Mucosa of rectum (tissue), 2 donors: ENCODE results near the gene TUBGCP2.
"Not testable (repeated sequence)": the region's sequence is repeated elsewhere in the genome, so short reads cannot be mapped to it uniquely, and the experiment has no call there.

ENCODE experiments used
- H3K27ac ChIP-seq, 2 donors: one replicate each; pipeline ENCODE4 v1.7.0; 2013; ENCODE audit warnings: inconsistent platforms in 2 of 2, low read depth in 2 of 2, low read length in 2 of 2
- H3K27me3 ChIP-seq, 2 donors: one replicate each; pipeline ENCODE4 v1.7.0; 2013; ENCODE audit warnings: low read length in 2 of 2; ENCODE audit not compliant: control insufficient read depth in 2 of 2, insufficient read depth in 2 of 2
- H3K36me3 ChIP-seq, 2 donors: one replicate each; pipeline ENCODE4 v1.7.0; 2013; ENCODE audit warnings: low read length in 2 of 2; ENCODE audit not compliant: control insufficient read depth in 2 of 2, insufficient read depth in 2 of 2
- H3K4me1 ChIP-seq, 2 donors: one replicate each; pipeline ENCODE4 v1.7.0; 2013; ENCODE audit warnings: low read length in 2 of 2, mild to moderate bottlenecking in 1 of 2; ENCODE audit not compliant: control insufficient read depth in 2 of 2, insufficient read depth in 2 of 2
- H3K4me3 ChIP-seq, 2 donors: one replicate each; pipeline ENCODE4 v1.7.0; 2013; ENCODE audit warnings: low read length in 2 of 2
- H3K9ac ChIP-seq, 2 donors: one replicate each; pipeline ENCODE4 v1.7.0; 2013; ENCODE audit warnings: low read length in 2 of 2, low read depth in 1 of 2, mild to moderate bottlenecking in 1 of 2
- H3K9me3 ChIP-seq, 2 donors: one replicate each; pipeline ENCODE4 v1.7.0; 2013; ENCODE audit warnings: low read length in 2 of 2; ENCODE audit not compliant: control insufficient read depth in 2 of 2
- donor health status: healthy.
- donor health status: Normal muscosa, but diverticular disease.

TUBGCP2 gene

DNA sequence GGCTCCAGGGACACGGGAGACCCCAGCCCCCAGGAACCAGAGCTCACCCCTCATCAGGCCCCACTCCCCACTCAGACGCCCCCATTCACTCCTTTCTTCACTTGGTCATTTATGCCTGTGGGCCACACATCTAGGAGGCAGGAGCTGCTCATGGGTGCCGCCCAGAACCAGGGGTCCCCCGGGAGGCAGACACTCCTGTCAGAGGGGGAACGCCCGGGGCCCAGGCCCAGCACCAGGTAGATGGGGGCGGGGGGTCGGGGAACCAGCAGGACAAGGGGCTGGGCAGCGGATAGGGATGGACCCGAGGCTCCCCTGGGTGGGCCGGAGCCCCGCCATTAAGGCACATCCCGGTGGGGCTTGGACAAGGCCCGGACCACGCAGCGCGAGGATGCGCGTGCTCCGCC is 16.2 kb upstream of the TUBGCP2 start:
- Histone ChIP-seq H3K9ac (no peak overlapping the region), H3K4me3 (no peak overlapping the region), H3K27ac (no peak overlapping the region)

DNA sequence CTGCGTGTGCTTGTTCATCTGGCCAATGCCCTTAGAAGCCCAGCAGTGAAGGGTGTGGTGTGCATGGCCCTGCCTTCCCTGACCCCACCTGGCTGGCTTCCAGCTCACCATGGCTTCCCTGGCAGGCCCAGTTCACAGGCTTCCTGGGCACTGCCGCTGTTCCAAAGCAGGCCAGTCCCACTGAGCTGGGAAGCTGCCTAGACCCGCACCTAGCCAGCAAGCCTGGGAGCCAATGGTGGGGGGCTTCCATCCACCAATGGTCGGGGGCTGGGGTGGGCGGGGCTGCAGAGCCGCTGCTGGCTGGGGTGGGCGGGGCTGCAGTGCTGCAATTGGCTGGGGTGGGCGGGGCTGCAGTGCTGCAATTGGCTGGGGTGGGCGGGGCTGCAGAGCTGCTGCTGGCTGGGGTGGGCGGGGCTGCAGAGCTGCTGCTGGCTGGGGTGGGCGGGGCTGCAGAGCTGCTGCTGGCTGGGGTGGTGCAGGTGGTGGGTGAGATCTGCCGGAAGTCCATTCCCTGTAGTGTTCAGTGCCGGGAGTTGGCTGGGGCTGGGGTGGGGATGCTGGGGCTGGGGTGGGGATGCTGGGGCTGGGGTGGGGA is 15.6 kb upstream of the TUBGCP2 start:
- Histone ChIP-seq H3K27ac (no peak overlapping the region), H3K27me3 (peaks cover 36 to 46% of the 10 kb centered on the region in 2 donors), H3K36me3 (no peaks in the 10 kb centered on the region), H3K4me1 (peaks cover 4 to 8% of the 10 kb centered on the region in 2 donors), H3K4me3 (peak overlapping the region; percentile 46 to 55), H3K9ac (no peak overlapping the region), H3K9me3 (no peaks in the 10 kb centered on the region)

More for the DNA sequence above, 16.2 kb upstream of the TUBGCP2 start:
- no peaks in the 10 kb centered on the region for H3K9me3 ChIP-seq
- no peaks in the 10 kb centered on the region for H3K36me3 ChIP-seq
- peaks cover 4 to 9% of the 10 kb centered on the region in 2 donors for H3K4me1 ChIP-seq
- H3K27me3 ChIP-seq: peaks cover 33 to 50% of the 10 kb centered on the region in 2 donors

DNA sequence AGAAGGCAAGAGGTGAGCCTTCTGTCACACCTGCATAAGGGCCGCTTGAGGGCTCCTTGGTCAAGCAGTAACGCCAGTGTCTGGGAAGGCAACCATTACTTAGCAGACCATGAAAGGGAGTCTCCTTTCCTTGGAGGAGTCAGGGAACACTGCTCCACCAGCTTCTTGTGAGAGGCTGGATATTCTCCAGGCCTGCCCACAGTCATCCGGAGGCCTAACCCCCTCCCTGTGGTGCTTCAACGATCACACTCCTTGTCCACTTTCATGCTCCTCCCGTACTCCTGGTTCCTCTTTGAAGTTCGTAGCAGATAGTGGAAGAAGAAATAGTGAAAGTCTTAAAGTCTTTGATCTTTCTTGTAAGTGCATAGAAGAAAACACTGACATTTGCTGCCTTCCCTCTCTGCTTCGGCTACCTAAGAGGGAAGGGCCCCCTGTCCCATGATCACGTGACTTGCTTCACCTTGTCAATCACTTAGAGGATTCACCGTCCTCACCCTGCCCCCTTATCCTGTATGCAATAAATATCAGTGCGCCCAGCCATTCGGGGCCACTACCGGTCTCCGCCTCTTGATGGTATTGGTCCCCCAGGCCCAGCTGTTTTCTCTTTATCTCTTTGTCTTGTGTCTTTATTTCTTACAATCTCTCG is 13.5 kb upstream of the TUBGCP2 start:
- peaks cover 21 to 25% of the 10 kb centered on the region in 2 donors for H3K27me3 ChIP-seq
- H3K4me1 ChIP-seq: peaks cover 4 to 12% of the 10 kb centered on the region in 2 donors
- H3K9ac ChIP-seq, H3K9me3 ChIP-seq, H3K36me3 ChIP-seq, H3K27ac ChIP-seq, H3K4me3 ChIP-seq: not testable (repeated sequence)

GRCh38 chr10:133320852-133321422 is 12.3 kb upstream of the TUBGCP2 start:
- not testable (repeated sequence) for H3K4me3 ChIP-seq, H3K27ac ChIP-seq, H3K36me3 ChIP-seq, H3K9ac ChIP-seq, H3K9me3 ChIP-seq
- Histone ChIP-seq H3K27me3 (peaks cover 9 to 12% of the 10 kb centered on the region in 2 donors), H3K4me1 (peaks cover 4 to 12% of the 10 kb centered on the region in 2 donors)

GRCh38 chr10:133318494-133319127 is 9.9 kb upstream of the TUBGCP2 start:
- peaks cover 0 to 5% of the 10 kb centered on the region in 2 donors for H3K4me1 ChIP-seq
- peak overlapping the region; percentile 45 to 56 for H3K4me3 ChIP-seq
- peak overlapping the region; percentile 41 to 60 for H3K9ac ChIP-seq
- H3K9me3 ChIP-seq: no peaks in the 10 kb centered on the region
- H3K27ac ChIP-seq: no peak overlapping the region
- H3K27me3 ChIP-seq: peaks cover 0 to 8% of the 10 kb centered on the region in 2 donors
- no peaks in the 10 kb centered on the region for H3K36me3 ChIP-seq

GRCh38 chr10:133316732-133317131 is 8.1 kb upstream of the TUBGCP2 start:
- Histone ChIP-seq H3K4me3 (no peak overlapping the region), H3K27me3 (peaks cover 0 to 8% of the 10 kb centered on the region in 2 donors), H3K4me1 (peaks cover 0 to 5% of the 10 kb centered on the region in 2 donors), H3K9ac (no peak overlapping the region), H3K27ac (no peak overlapping the region), H3K36me3 (peaks cover 4 to 13% of the 10 kb centered on the region in 2 donors), H3K9me3 (no peaks in the 10 kb centered on the region)

- Histone ChIP-seq H3K27me3 (peaks cover 0 to 8% of the 10 kb centered on the region in 2 donors), H3K4me1 (peaks cover 0 to 5% of the 10 kb centered on the region in 2 donors), H3K27ac (no peak overlapping the region), H3K36me3 (peaks cover 8 to 16% of the 10 kb centered on the region in 2 donors), H3K4me3 (no peak overlapping the region), H3K9ac (no peak overlapping the region), H3K9me3 (no peaks in the 10 kb centered on the region)
Measured at GRCh38 chr10:133316266-133316665, 7.6 kb upstream of the TUBGCP2 start.

GRCh38 chr10:133315847-133316246 is 7.2 kb upstream of the TUBGCP2 start:
- no peak overlapping the region for H3K27ac ChIP-seq
- peaks cover 0 to 5% of the 10 kb centered on the region in 2 donors for H3K4me1 ChIP-seq
- no peaks in the 10 kb centered on the region for H3K9me3 ChIP-seq
- peaks cover 0 to 8% of the 10 kb centered on the region in 2 donors for H3K27me3 ChIP-seq
- H3K36me3 ChIP-seq: peaks cover 8 to 16% of the 10 kb centered on the region in 2 donors
- no peak overlapping the region for H3K4me3 ChIP-seq
- no peak overlapping the region for H3K9ac ChIP-seq

GRCh38 chr10:133314911-133315310 is 6.2 kb upstream of the TUBGCP2 start:
- H3K4me1 ChIP-seq: peaks cover 5 to 6% of the 10 kb centered on the region in 2 donors

GRCh38 chr10:133313192-133313591 is 4.5 kb upstream of the TUBGCP2 start:
- Histone ChIP-seq H3K27ac (no peak overlapping the region), H3K36me3 (peaks cover 13 to 16% of the 10 kb centered on the region in 2 donors), H3K9ac (no peak overlapping the region), H3K4me1 (peaks cover 8 to 12% of the 10 kb centered on the region in 2 donors), H3K27me3 (no peaks in the 10 kb centered on the region), H3K9me3 (no peaks in the 10 kb centered on the region), H3K4me3 (no peak overlapping the region)

More at GRCh38 chr10:133314911-133315310, 6.2 kb upstream of the TUBGCP2 start:
- Histone ChIP-seq H3K9me3 (no peaks in the 10 kb centered on the region), H3K36me3 (peaks cover 12 to 16% of the 10 kb centered on the region in 2 donors), H3K9ac (no peak overlapping the region), H3K4me3 (no peak overlapping the region), H3K27ac (no peak overlapping the region), H3K27me3 (peaks cover 0 to 8% of the 10 kb centered on the region in 2 donors)
